Subcutaneous adipose tissue (tissue), 4 donors: ENCODE results near the gene QSOX2. TPM values are rescaled to one million over a fixed set of nuclear protein-coding genes. Genes with fewer than 3 reads are reported as not detected.

ENCODE experiments used
- total RNA-seq, 4 donors: library from RNA; depleted of rRNA; stranded (reverse); fragments of >200 nt; gene quantifications; one replicate each; pipeline ENCODE4 v1.1.0, GENCODE V29; 2016
- TF ChIP-seq, protein P1 (sequence below): fragments of 450-650 bp; IDR thresholded peaks from one replicate; pipeline ENCODE4 v1.5.1; 2016; ENCODE audit warnings: low read depth, mild to moderate bottlenecking, control low read depth, antibody characterized with exemption, moderate library complexity

Gene QSOX2
- total RNA-seq, 4 donors from 2014 or later, result 3.7 to 5.3 (median 4.5) TPM

DNA sequence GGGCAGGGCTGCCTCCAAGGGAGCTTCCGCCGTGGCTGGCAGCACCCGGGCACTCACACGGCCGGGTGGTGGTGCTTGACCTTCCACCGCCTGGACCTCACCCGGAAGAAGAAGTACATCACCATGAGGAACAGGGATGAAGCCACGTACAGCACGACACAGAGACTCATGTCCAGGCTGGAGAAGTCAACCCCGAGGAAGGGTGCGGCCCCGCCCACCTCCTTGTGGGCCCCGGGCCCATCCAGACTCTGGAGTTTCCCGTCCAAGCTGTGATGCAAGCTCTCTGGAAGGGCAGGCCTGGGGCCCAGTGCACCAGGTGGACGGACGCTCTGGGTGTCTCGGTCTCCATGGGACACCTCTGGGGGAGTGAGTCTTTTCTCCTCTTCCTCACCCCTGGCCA, 36.9 kb downstream of the QSOX2 start:
- TF ChIP-seq, protein P1, sequence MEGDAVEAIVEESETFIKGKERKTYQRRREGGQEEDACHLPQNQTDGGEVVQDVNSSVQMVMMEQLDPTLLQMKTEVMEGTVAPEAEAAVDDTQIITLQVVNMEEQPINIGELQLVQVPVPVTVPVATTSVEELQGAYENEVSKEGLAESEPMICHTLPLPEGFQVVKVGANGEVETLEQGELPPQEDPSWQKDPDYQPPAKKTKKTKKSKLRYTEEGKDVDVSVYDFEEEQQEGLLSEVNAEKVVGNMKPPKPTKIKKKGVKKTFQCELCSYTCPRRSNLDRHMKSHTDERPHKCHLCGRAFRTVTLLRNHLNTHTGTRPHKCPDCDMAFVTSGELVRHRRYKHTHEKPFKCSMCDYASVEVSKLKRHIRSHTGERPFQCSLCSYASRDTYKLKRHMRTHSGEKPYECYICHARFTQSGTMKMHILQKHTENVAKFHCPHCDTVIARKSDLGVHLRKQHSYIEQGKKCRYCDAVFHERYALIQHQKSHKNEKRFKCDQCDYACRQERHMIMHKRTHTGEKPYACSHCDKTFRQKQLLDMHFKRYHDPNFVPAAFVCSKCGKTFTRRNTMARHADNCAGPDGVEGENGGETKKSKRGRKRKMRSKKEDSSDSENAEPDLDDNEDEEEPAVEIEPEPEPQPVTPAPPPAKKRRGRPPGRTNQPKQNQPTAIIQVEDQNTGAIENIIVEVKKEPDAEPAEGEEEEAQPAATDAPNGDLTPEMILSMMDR, result no peak

DNA sequence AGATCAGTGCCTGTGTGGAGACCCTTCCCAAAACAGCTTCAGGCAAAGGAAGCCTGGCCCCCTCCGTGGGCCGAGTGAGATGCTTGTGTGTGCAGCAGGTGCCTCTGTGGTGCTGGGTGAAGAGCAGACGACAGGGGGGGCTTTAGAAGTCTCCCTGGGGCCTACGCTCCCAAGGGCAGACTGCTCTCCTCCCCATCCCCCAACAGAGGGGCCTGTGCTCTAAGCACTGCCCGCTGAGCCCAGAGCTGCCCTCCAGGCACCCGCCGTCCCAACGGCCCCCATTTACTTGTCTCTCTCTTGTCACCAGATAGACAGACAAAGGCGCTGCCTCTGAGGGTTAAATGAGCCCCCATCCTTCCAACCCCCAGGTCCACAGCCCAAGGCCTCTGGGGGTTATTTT, 38.0 kb downstream of the QSOX2 start:
- TF ChIP-seq, protein P1, result no peak

DNA sequence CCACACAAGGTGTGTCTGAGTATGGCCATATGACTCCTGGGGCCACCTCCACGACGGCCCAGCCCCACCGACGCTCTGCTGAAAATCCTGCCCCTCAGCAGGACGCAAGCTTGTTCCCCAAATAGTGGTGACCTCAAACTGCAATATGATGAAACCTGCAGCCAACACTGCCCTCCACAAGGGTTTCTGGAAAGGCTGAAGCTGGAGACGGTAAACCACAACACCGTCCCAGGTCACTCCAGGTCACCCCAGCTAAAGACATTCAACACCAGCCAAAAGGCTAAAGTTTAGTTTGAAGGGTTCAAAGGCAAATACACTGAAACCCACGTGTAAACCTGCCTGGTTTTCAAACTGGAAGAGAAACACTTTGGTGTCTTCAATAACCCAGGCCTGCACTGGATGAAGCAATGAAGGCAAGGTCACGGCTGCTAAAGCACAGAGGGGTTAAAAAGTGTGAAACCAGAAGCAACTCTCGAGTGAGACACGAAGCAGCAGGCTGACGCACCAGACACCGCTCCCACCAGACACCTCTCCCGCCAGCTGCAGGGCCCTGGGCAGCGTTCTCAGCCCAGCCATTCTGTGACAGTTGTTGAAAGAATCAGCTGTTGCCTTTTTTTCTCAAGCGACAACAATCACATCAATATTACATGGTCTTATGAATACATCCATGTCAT, 38.9 kb downstream of the QSOX2 start:
- TF ChIP-seq, protein P1, result no peak

DNA sequence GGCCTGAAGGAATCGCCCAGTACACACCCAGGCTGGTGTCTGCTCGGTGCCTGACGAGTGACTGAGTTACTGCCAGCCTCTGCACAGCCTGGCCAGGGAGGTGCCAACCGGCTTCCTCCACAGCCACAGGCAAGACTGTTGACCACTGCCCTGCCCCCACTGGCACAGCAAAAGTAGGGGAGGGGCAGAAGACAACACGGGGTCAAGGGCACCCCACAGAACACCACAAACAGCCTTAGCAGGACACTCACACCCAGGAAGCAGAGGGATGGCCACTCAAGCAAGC, 40.0 kb downstream of the QSOX2 start:
- TF ChIP-seq, protein P1, result no peak

DNA sequence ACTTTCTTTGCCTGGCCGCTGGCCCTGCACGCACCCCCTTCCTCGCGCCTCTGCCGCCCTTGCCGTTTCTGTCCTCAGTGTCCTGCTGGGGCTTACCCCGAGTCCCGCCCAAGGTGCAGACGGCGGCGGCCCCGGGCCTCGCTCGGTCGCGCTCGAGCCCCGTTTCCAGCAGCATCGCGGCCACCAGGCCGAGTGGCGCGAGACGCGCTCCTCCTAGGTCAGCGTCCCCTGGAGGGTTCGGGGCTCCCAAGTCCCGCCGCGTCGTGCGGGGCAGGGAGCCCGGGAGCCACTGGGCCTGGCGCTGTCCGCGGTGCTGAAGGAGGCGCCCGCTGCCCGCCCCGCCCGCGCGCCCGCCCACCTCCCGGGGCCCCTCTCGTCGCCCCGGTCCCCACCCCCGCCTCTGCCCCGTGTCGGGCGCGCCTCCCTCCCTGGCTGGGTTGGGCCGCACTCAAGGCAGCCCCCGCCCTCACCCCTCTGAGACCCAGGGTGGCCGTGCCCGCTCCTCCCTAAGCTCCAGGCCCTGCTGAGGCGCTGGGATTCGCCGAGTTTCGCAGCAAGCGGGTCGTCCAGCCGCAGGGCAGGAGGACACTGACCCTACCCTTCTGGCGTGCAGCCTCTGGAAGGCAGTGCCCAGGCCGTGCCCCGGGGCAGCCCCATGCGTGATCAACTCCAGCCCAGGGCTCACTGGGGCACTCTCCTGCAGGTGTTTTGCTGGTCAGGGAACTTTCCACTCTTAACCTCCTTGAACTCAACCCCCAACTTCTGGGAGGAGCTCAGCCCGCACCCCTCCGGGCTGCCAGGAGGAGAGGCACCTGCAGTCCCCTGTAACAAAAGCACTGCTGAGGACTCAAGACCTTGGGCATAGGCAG, 40.5 kb downstream of the QSOX2 start, which contains the start of gene LHX3:
Gene LHX3, minus strand, starts transcription at position 291 of the 869 bp plus-strand sequence. Its CDS starts 116 bp downstream, at position 175.
- TF ChIP-seq, protein P1, result no peak

DNA sequence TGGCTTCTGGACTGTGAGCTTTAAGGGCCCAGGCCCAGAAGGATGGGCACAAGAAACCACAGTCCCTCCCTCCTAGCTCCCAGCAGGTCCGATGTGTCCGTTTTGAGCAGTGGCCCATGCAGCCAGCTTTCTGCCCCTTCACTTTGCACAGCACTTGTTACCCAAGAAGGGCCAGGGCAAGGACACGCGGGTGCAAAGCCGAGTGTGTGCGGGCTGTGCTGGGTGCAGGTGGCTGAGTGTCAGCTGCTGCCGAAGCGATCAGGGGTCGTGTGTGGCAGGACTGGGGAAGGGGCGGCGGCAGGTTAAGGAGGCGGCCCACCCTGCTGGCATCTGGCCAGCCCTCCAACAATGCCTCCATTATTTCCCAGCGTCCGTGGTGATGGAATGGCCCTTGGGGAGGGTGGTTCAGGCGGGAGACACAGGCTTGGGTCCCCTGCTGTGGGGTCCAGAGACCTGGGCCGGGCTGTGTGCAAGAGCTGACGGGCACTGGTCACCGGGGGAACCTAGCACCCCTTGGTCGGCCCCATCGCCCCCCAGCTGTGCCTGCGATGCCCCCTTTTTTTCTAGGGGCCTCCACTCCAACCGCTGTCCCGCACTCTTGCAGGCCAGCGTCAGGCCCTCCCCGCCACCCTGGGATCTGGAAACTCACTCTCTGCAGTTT, 41.3 kb downstream of the QSOX2 start:
- TF ChIP-seq, protein P1, result no peak
